Erythroblast (primary cell): ENCODE data around the gene TTC7B.

Experiments
- DNase-seq, 2 experiments: peaks; one replicate each; lab custom pipeline; 2025; lab: John Stamatoyannopoulos, UW
- GATA1 ChIP-seq: IDR thresholded peaks from 2 replicates; pipeline ENCODE4 v1.6.1; 2011; ENCODE audit warnings: low read depth, mild to moderate bottlenecking, control low read depth, low read length, moderate library complexity
- POLR2A ChIP-seq: IDR thresholded peaks from 2 replicates; pipeline ENCODE4 v1.6.1; 2011; ENCODE audit warnings: mild to moderate bottlenecking, low read length

Gene TTC7B

GRCh38 chr14:90576981-90577660, 239.1 kb downstream of the TTC7B start:
- TF ChIP-seq POLR2A (no peak), GATA1 (no peak)
- no peak for DNase-seq

- no peak for DNase-seq
- TF ChIP-seq POLR2A (no peak), GATA1 (no peak)
Observed at GRCh38 chr14:90576581-90576980, 239.6 kb downstream of the TTC7B start.

GRCh38 chr14:90575781-90576180, 240.4 kb downstream of the TTC7B start:
- no peak for DNase-seq
- TF ChIP-seq GATA1 (no peak), POLR2A (no peak)

GRCh38 chr14:90575336-90575735, 240.9 kb downstream of the TTC7B start:
- no peak for TF ChIP-seq GATA1
- no peak for TF ChIP-seq POLR2A
- no peak for DNase-seq

GRCh38 chr14:90574188-90575131, 241.8 kb downstream of the TTC7B start:
- no peak for DNase-seq
- TF ChIP-seq POLR2A (no peak), GATA1 (no peak)

- TF ChIP-seq GATA1 (no peak), POLR2A (no peak)
- peak; percentile 22 to 42 for DNase-seq
Observed at GRCh38 chr14:90573385-90574105, 242.7 kb downstream of the TTC7B start.

GRCh38 chr14:90572441-90573150, 243.6 kb downstream of the TTC7B start:
- TF ChIP-seq POLR2A (no peak), GATA1 (no peak)
- DNase-seq, result no peak

GRCh38 chr14:90571149-90571947, 244.9 kb downstream of the TTC7B start:
- peak in 1 of 2 experiments; percentile 9 for DNase-seq
- TF ChIP-seq GATA1 (no peak), POLR2A (no peak)

- DNase-seq, result no peak
Observed at GRCh38 chr14:90570461-90570860, 245.8 kb downstream of the TTC7B start.

GRCh38 chr14:90569606-90570387, 246.4 kb downstream of the TTC7B start:
- DNase-seq, result no peak
- TF ChIP-seq POLR2A (no peak), GATA1 (no peak)

More at GRCh38 chr14:90570461-90570860, 245.8 kb downstream of the TTC7B start:
- TF ChIP-seq GATA1 (no peak), POLR2A (no peak)

GRCh38 chr14:90569201-90569600, 247.0 kb downstream of the TTC7B start:
- TF ChIP-seq POLR2A, result no peak
- no peak for TF ChIP-seq GATA1
- DNase-seq, result no peak

GRCh38 chr14:90568405-90568804, 247.8 kb downstream of the TTC7B start:
- TF ChIP-seq POLR2A, result no peak
- no peak for TF ChIP-seq GATA1
- no peak for DNase-seq

- DNase-seq, result no peak
- TF ChIP-seq GATA1 (no peak), POLR2A (no peak)
Observed at GRCh38 chr14:90567991-90568390, 248.2 kb downstream of the TTC7B start.
